Hepatocyte (in vitro differentiated cells): ENCODE measurements around the gene RNF208. TPM values are rescaled to one million over a fixed set of nuclear protein-coding genes. Genes with fewer than 3 reads are reported as not detected.
A peak's percentile ranks its signal among the peaks of the same experiment; 100 is the strongest.

Experiments used
- DNase-seq: peaks from one replicate; pipeline ENCODE4 v3.0.0-alpha.2; 2016; ENCODE audit warnings: low spot score
- H2AFZ ChIP-seq: fragments of 200-600 bp; sonication (generic); 2 replicates; pipeline ENCODE4 v1.6.0; 2016; ENCODE audit warnings: antibody characterized with exemption, mild to moderate bottlenecking
- H3K27ac ChIP-seq: fragments of 200-600 bp; sonication (generic); 2 replicates; pipeline ENCODE4 v1.5.1; 2016; ENCODE audit warnings: mild to moderate bottlenecking
- H3K27me3 ChIP-seq: fragments of 200-600 bp; sonication (generic); 2 replicates; pipeline ENCODE4 v1.6.1; 2016
- H3K36me3 ChIP-seq: fragments of 200-600 bp; sonication (generic); replicated peaks from 2 replicates; pipeline ENCODE4 v1.5.1; 2016; ENCODE audit warnings: low read depth; ENCODE audit not compliant: insufficient read depth
- H3K4me1 ChIP-seq: fragments of 200-600 bp; sonication (generic); 2 replicates; pipeline ENCODE4 v1.5.1; 2016; ENCODE audit warnings: mild to moderate bottlenecking, moderate library complexity; ENCODE audit not compliant: insufficient read depth
- H3K4me2 ChIP-seq: fragments of 200-600 bp; sonication (generic); 2 replicates; pipeline ENCODE4 v1.6.0; 2016
- H3K4me3 ChIP-seq: fragments of 200-600 bp; sonication (generic); 2 replicates; pipeline ENCODE4 v1.5.1; 2016; ENCODE audit warnings: mild to moderate bottlenecking
- H3K79me2 ChIP-seq: fragments of 200-600 bp; sonication (generic); 2 replicates; pipeline ENCODE4 v1.6.0; 2017; ENCODE audit warnings: mild to moderate bottlenecking
- H3K9me2 ChIP-seq: fragments of 200-600 bp; sonication (generic); replicated peaks from 2 replicates; pipeline ENCODE4 v1.6.0; 2017; ENCODE audit warnings: mild to moderate bottlenecking; ENCODE audit not compliant: insufficient read depth
- H3K9me3 ChIP-seq: fragments of 200-600 bp; sonication (generic); 2 replicates; pipeline ENCODE4 v1.5.1; 2016; ENCODE audit warnings: low read depth, mild to moderate bottlenecking
- H4K20me1 ChIP-seq: fragments of 200-600 bp; sonication (generic); 2 replicates; pipeline ENCODE4 v1.6.0; 2016; ENCODE audit warnings: mild to moderate bottlenecking; ENCODE audit not compliant: insufficient read depth, poor library complexity, severe bottlenecking
- CTCF ChIP-seq: fragments of 200-600 bp; sonication (generic); IDR thresholded peaks from 2 replicates; pipeline ENCODE4 v1.5.1; 2016; ENCODE audit warnings: antibody characterized with exemption, mild to moderate bottlenecking; ENCODE audit not compliant: poor library complexity
- EZH2 ChIP-seq: fragments of 200-600 bp; sonication (generic); IDR thresholded peaks from 2 replicates; pipeline ENCODE4 v1.6.1; 2016; ENCODE audit warnings: antibody characterized with exemption, mild to moderate bottlenecking, borderline replicate concordance
- EZH2phosphoT487 ChIP-seq: fragments of 200-600 bp; sonication (generic); IDR thresholded peaks from one replicate; pipeline ENCODE4 v1.6.1; 2018; ENCODE audit warnings: antibody characterized with exemption, mild to moderate bottlenecking, low read depth, moderate library complexity; ENCODE audit not compliant: unreplicated experiment, severe bottlenecking
- WGBS: methylation state at CpG from one replicate; pipeline ENCODE4 v1.1.6; 2016; ENCODE audit warnings: low lambda C conversion rate; ENCODE audit errors: missing lambda C conversion rate; 5-methylcytosine and 5-hydroxymethylcytosine counted together
- polyA plus RNA-seq: library from polyadenylated mRNA; unstranded; fragments of >200 nt; fragmentation: Nextera tagmentation; extraction: Ambion mirVana; gene quantifications from 2 replicates; pipeline ENCODE4 v1.2.1, GENCODE V29; 2016
- total RNA-seq: library from RNA; depleted of rRNA; stranded (reverse); fragments of >200 nt; gene quantifications from 2 replicates; pipeline ENCODE4 v1.2.3, GENCODE V29; 2014

RNF208 gene
- total and polyA plus RNA-seq, 2 experiments from 2014 or later, result 1.6 to 3.3 TPM

DNA sequence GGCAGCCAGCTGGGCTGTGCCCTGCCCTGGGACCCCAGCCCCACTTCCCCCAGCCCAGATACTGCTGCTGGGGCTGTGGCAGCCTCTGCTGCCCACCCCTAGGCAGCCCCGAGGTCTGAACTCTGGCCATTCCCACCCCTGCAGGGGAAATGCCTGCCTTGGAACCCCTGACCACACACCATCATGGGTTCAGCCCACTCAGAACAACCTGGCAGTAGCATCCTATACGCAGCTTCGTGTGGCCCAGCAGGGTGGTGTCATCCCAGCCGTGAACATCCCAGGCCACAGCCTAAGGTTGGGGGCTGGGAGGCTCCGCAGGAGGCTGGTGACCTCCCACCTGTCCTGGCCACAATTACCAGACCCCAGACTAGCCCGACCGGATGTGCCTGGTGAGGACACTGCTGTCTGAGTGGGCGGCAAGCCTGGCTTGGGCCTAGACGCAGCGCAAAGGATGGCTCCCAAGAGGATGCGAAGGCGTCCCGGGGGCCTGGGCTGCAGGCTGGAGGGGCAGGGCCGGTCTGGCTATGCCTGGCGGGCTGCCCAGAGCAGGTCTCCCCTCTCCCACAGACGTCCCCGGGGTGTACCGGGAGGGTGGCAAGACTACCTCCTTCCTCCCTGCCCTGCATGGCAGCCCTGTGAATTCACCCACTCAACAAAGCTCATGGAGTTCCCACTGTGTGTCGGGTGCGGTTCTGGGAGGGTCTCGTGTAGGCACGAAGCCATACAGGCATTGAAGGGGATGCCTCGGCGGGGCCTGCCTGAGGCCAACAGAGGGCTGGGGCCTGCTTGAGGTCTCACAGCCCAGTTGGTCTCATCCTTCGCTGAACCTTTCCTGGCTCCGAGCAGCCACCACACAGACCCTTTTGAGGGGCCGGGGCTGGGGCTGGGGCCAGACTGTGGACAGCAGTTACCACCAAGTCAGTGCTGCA is 7.2 kb upstream of the RNF208 start:
- H3K4me1 ChIP-seq, result peaks cover 45% of the 10 kb centered on the region
- H3K9me3 ChIP-seq, result no peaks in the 10 kb centered on the region
- no peak overlapping the region for H2AFZ ChIP-seq
- WGBS, result 90% methylated on average over 25 of the region's 27 CpGs
- no peaks in the 10 kb centered on the region for H3K36me3 ChIP-seq
- DNase-seq, result no peak
- TF ChIP-seq EZH2, result no peak
- TF ChIP-seq CTCF, result no peak
- no peak for TF ChIP-seq EZH2phosphoT487
- no peaks in the 10 kb centered on the region for H4K20me1 ChIP-seq
- no peaks in the 10 kb centered on the region for H3K79me2 ChIP-seq
- peak overlapping the region; percentile 50 for H3K4me2 ChIP-seq
- no peak overlapping the region for H3K4me3 ChIP-seq
- H3K9me2 ChIP-seq, result no peaks in the 10 kb centered on the region
- peak overlapping the region; percentile 87 for H3K27ac ChIP-seq
- no peaks in the 10 kb centered on the region for H3K27me3 ChIP-seq

GRCh38 chr9:137228506-137228967 is 6.5 kb upstream of the RNF208 start:
- Histone ChIP-seq H3K27ac (no peak overlapping the region), H3K27me3 (no peaks in the 10 kb centered on the region)
- DNase-seq, result no peak

DNA sequence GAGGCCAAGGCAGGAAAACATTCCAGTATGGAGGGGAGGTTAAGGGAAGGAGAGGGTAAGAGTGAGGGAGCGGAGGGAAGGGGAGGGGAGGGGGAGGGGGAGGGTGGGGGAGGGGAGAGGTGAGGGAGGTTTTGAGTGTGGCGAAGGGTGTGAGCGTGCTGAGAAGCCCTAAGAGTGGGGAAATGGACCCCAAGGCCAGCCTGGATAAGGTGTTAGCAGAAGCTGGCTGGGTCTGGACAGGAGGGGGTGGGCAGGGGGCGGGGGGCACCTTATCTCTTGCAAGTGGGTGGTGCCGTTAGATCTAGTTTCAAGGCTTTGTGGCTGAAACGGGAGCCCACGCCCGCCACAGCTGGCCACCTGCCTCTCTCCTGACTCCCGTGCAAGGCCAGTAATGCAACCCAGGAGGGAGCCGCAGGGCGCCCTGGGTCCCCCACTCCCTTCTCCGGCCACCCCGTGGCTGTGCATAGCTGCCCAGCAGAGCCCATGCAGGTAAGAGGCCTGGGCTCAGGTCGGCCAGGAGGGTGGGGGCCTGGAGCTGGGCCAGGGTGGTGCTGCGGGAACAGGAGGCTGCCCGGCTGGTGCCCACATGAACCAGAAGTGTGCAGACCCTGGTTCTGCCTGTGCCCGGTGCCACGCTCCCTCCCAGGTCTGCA is 5.9 kb upstream of the RNF208 start:
- H2AFZ ChIP-seq, result no peak overlapping the region
- TF ChIP-seq EZH2 (no peak), CTCF (no peak), EZH2phosphoT487 (no peak)
- DNase-seq, result no peak
- no peaks in the 10 kb centered on the region for H3K27me3 ChIP-seq
- H3K9me3 ChIP-seq, result no peaks in the 10 kb centered on the region
- H4K20me1 ChIP-seq, result no peaks in the 10 kb centered on the region
- peaks cover 50% of the 10 kb centered on the region for H3K4me1 ChIP-seq
- H3K27ac ChIP-seq, result no peak overlapping the region
- no peaks in the 10 kb centered on the region for H3K9me2 ChIP-seq
- H3K36me3 ChIP-seq, result no peaks in the 10 kb centered on the region
- H3K4me2 ChIP-seq, result peak overlapping the region; percentile 29
- WGBS, result 64% methylated on average over 12 of the region's 18 CpGs
- no peaks in the 10 kb centered on the region for H3K79me2 ChIP-seq
- no peak overlapping the region for H3K4me3 ChIP-seq

More at GRCh38 chr9:137228506-137228967, 6.5 kb upstream of the RNF208 start:
- no peaks in the 10 kb centered on the region for H3K36me3 ChIP-seq
- TF ChIP-seq CTCF (no peak), EZH2phosphoT487 (no peak), EZH2 (no peak)
- 90% methylated on average over 25 of the region's 29 CpGs for WGBS
- peak overlapping the region; percentile 29 for H3K4me2 ChIP-seq
- no peak overlapping the region for H3K4me3 ChIP-seq
- H2AFZ ChIP-seq, result no peak overlapping the region
- H3K4me1 ChIP-seq, result peaks cover 49% of the 10 kb centered on the region
- H3K79me2 ChIP-seq, result no peaks in the 10 kb centered on the region
- H3K9me2 ChIP-seq, result no peaks in the 10 kb centered on the region
- no peaks in the 10 kb centered on the region for H3K9me3 ChIP-seq
- no peaks in the 10 kb centered on the region for H4K20me1 ChIP-seq
